ENCODE data around the gene HRH2.
"Not testable (repeated sequence)": the region's sequence is repeated elsewhere in the genome, so short reads cannot be mapped to it uniquely, and the experiment has no call there.

The HRH2 gene

DNA sequence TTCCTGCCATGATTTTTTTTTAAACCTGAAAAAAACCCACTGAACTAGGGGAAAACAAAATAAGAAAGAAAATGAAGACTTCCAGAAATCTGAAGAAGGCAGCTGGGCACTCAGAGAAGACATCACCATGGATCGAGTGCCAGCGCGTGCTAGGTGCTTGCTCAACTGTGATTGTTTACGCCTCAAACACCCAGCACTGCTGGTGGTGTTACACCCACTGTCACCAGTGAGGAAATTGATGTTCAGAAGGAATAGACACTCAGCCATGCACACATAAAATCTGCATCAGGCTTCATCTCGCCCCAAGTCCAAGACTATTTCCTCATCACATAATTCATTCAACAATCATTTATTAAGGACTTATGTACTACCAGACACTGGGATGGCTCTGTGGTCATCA lies 82.1 kb downstream of the HRH2 start:
- DNase-seq (ENCODE audit: low spot score): no peak

DNA sequence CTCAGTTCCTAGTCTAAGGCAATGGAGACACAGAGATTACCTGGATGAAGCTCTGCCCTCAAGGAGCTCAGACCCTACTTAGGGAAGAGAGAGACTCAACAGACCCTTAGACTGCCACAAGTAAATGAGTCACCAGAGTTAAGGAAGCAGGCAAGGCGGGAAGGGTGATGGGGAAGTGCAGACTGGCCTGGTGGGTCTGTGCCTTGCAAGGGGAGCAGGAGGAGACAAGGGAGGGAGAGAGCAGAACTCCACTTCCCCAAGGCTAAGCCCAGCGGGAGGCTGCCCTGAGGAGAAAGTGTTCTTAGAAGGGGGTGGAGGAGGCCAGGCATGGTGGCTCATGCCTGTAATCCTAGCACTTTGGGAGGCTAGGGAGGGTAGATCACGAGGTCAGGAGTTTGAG lies 83.7 kb downstream of the HRH2 start:
- no peak for DNase-seq (ENCODE audit: low spot score)

DNA sequence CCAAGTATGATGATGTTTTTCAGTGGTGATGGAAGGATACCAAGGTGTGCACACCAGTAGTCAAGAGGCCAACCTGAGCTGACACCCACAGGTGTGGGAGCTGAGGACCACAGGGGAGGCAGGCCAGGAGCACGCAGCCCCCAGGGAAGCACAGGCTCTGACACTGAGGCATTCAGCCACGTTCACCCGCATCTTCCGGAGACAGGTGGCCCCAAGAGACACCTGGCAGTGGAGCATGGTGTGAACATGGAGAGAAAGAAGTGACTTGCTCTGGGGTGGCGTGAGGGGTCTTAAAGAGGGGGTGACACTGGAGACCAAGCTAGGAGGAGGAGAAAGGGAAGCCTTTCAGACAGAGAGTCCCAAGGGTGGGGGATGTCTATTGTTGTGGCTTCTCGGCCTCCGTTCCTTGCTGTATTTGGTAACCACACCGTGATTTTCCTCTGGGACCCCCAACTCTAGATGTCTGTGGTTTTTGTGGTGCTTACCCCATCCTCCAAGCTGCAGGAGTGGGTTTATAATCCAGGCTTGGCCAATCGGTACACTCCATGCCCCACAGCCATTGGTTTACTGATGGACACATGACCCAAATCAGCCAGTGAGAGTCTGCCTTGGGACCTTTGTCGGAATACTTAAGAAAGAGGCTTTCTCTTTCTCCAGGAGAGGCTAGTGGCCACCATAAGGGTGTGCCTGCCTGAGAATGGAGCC lies 84.6 kb downstream of the HRH2 start:
- DNase-seq (ENCODE audit: low spot score): no peak

DNA sequence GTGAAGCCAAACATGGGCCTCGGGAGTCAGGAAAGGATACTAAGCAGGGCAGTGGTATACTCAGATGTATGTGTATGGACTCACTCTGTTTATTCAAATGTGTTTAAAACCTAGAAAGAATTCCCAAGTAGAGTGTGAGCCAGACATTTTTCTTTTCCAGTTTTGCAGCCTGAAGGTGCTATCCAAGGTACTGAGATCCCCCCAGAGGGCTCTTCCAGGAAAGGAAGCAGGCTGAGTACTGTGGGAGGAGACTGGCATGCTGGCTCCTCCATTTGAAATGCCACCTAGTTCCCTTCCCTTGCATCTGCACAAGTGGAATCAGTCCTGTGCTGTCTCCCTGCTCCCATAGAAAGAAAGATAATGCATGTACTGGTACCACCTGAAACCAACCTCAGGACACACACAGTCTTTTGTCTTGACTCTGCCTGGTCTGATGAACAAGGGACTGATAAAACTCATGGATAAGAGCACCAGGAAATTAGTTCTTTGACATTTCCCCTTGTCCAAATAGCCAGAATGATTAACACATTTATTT lies 85.9 kb downstream of the HRH2 start:
- no peak for DNase-seq (ENCODE audit: low spot score)

DNA sequence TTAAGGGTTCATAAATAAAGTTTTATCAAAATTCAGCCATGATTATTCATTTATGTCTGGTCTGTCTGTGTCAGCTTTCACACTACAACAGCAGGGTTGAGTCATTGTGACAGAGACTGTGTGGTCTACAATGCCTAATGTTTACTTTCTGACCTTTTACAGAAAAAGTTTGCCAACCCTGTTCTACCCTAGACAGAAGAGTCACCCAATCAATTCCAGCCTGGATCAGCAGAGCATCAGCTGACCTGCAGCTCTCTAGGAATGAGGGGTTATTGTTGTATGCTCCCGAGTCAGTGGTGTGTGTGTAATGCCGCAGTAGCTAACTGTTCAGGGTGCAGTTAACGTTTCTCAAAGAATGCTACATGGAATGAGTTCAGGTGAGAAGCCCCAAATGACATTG lies 87.3 kb downstream of the HRH2 start:
- no peak for DNase-seq (ENCODE audit: low spot score)

DNA sequence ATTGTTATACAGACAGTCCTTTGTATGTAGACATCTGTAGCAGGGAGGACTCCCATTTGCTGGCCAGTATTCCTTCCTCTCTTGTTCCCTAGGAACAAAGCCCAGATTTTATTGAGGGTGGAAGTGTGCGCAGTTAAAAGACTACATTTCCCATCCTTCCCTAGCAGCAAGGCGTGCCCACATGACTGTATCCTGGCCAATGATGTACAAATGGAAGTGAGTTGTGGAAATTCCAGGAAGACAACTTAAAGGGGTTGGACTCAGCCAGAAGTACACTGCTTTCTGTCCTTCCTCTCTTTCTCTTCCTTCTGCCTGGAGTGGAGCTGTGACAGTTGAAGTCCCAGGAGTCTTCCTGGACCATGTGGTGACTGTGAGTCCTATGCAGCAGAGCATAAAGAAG lies 89.0 kb downstream of the HRH2 start:
- DNase-seq (ENCODE audit: low spot score): peak; percentile 49

DNA sequence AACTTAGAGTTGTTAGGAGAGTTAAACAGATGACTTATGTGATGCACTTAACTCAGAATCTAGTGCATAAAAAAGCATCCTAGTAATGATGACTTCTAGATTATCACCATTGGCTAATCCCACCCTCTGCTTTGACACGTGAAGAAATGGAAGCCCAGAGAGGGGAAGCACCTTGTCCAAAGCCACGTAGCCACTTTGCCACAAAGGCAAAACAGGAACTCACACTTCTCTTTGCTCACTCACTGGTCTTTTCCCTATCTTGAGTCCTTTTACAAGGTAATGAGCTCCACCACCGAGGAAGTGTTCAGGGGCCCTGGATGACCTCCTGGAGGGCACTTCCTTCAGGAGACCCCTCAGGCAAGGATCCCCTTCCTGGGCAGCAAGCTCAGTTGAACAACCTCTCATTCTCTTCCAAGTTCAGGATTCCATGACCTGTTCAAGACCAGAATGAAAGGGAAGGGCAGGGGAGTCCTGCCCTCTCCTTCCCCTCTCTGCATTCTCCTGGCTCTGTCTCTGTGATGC lies 89.7 kb downstream of the HRH2 start:
- no peak for DNase-seq (ENCODE audit: low spot score)

DNA sequence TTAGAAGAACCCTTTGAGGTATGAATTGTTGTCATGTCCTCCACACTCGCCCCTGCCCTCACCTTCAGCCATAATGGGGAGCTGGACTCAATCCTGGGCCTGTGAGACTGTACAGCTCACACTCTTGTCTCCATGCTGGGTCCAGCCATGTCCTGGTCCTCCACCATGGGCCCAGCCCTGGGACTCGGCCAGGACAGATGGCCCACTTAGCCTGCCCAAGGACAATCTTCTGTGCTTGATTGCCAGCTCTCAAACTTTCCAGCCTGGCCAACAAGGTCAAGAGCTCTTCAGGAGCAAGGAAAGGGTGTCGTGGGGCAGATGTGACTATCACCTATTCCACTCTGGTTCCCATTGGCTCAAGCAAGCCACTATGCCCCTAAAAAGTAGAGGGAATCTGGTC lies 90.8 kb downstream of the HRH2 start:
- no peak for DNase-seq (ENCODE audit: low spot score)

DNA sequence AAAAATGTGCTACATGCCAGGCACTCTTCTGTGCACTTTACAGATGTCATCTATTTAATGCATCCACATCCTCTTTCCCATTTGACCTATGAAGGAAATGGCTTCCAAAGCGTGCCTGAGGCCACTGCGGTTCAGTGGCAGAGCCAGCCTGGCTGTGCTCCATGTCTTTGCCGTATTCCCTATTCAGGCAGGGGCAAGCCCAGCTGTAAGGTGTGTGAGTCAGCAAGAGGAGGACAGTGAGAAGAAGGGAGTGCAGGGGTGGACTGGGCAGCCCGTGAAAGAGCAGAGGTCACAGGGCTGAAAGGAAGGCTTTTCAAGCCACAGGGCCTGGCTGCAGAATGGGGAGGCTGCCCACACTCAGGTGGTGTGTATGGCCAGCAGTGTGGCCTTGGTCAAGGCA lies 91.7 kb downstream of the HRH2 start:
- DNase-seq (ENCODE audit: low spot score): no peak

DNA sequence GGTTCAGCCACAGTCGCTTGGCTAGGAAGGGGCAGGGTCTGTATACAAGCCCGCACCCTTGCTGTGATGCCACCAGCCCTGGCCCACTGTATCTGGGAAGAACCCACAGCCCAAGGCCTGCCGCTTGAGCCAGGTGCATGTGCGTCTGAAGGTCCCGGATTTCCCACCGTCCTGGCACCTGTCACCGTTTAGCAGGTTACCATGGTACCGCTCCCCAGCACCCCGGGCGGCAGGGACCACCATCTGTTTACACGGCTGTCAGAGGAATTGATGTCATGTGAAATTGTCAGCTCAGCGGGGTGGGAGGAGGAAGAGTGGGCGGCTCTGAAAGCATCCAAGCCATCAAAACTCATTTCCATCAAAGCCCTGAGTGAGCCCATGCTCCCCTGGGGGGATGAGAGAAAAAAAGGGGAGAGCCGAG lies 92.7 kb downstream of the HRH2 start:
- no peak for DNase-seq (ENCODE audit: low spot score)

DNA sequence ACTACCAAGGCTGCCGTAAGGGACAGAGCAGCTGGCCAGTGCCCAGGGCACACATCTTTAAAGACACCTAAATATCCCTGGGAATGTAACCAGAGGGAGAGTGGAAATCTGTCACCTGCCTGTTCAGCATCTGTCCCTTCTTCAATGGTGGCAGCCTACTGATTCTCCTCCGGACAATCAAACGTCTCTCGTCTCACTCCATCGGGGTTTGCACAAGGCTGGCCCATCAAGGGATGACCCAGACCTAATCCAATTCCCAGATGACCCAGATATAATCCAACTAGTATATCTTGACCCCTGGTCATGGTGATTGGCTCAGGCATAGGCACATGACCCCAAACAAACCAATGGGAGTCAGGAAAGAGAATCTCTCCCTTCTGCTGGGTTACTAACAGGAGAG lies 93.5 kb downstream of the HRH2 start:
- no peak for DNase-seq (ENCODE audit: low spot score)

DNA sequence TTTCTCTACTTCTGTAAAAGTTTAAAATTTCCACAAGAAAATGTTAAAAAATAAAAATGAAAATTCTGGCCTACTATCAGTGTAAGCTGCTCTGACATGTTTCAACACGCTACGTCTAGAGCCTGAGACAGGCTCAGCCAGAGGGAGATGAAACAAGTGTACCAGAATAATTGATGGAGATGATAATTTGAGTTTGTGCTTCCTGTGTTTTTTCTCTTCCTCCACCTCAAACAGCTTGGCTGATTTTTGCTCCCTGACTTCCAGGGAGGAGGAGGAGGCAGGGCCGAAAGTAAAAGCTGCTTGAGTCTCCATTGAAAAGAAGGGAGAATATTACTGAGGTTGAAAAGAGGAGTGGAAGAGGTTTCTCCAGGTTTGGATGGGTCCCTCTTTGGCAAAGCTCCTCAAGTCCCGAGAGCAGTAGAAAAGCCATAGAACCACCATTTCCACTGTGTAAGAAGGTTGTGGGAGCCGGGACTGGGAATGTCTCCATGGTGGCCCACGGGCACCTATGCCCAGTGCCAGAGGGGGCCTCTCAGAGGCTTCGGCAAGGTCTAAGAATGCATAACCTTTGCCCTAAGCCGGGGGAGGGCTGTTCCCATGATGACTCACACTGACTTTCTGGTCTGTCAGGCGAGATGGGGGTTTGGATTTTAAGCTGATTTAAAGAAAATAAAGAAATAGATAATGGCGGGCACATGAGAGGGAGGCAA lies 95.1 kb downstream of the HRH2 start:
- no peak for DNase-seq (ENCODE audit: low spot score)

DNA sequence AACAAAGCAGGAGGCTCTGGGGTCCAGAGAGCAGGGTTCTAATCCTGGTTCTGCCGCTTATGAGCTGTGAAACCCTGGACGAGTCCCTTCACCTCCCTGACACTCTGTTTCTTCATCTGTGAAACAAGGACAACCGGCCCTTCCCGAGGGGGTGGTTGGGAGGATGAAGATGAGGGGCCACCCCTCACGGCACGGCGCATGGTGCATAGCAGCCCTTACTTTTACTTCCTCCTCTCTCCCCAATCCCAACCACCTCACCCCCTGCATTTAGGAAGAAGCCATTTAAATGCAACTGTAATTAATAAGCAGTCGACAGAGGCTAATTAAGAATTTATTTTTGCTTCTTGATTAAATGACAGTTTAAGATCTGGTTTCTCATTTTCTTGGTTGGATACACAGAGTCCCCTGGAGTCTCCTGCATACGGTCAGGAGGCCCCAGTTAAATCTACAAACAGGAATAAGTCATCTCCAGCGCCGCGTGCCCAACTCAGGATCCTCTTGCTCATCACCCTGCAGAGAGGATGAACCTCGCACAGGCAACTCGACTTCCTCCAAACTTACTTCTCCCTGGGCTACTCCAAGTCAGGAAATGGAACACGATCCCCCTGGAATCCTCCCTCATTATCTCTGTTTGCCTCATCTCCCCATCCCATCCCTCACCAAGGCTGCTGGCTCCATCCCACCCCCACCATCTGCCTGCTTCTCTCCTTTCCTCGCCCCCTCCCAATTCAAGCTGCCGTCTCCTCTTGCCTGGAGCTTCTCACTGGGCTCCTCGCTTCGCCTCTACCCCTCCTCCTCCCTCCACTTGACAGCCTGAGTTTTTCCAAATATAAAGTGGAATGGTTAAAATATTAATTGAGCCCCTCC lies 95.9 kb downstream of the HRH2 start:
- no peak for DNase-seq (ENCODE audit: low spot score)

DNA sequence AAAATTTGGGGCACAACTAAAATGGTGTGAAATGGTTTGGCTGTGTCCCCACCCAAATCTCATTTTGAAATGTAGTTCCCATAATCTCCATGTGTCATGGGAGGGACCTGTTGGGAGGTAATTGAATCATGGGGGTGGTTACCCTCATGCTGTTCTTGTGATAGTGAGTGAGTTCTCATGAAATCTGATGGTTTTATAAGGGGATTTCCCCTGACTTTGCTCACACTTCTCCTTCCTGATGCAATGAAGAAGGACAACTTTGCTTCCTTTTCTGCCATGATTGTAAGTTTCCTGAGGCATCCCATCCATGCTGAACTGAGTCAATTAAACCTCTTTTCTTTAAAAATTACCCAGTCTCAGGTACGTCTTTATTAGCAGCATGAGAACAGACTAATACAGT lies 102.1 kb downstream of the HRH2 start:
- not testable (repeated sequence) for DNase-seq (ENCODE audit: low spot score)
